CD4-positive, alpha-beta T cell treated with Interleukin-6 for 4 hours (primary cell): ENCODE data around the gene PHC2.

Experiments
- DNase-seq: peaks from one replicate; pipeline ENCODE4 v3.0.0-alpha.2; 2020; ENCODE audit warnings: mixed read lengths

Gene PHC2

DNA sequence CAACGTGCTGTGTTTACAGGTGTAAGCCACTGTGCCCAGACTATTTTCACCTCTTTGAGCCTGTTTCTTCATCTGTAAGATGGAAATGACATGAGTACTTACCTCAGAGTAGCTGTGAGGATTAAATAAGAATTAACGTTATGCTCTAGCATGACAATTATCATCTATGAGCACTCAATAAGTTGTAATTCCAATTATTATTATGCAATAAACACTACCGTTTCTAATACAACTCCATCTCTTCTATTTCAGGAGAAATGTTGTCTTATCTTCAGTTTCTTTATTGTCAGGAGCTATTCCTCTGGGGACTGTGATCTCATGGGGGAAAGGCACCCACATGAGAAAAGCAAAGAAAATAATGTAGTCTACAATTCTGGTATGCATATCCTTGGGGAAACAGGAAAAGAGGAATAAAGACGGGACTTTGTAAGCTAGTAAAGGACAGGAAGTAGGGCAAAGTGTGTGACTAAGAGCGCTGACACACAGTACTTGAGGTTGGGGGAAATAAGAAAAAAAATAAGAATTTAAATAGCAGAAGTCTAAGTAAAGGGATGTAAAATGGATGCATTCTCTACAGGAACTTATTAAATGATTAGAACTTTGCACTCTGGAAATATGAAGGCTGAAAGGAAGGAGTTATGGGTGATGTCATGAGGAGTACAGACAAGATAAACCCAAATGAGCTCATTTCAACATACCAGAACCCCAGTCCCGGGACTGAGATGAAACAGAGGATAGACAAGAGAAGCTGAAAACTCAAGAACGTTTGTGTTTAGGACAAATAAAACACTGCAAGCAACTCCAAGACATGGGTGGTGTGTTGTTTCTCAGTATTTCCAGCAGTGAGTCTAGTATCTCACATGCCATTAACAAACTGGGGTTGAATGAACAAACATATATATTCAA is 9.8 kb downstream of the PHC2 start:
- no peak for DNase-seq

DNA sequence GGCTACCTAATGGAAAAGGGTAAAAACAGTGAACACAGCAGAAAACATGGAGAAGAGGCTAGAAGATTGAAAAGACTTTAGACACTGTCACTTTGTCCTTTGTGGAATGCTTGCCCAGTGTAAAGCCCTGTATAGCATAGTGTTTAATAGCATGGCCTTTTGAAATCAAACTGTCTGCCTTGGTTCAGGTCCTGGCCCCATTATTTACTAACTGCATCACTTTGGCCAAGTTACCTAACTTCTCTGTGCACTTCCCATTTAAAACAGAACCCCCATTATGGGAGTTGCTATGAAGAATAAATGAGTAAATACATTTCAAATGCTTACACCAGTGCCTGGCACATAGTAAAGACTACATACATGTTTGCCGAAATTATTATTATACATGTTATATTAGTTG is 12.1 kb downstream of the PHC2 start:
- DNase-seq: no peak

DNA sequence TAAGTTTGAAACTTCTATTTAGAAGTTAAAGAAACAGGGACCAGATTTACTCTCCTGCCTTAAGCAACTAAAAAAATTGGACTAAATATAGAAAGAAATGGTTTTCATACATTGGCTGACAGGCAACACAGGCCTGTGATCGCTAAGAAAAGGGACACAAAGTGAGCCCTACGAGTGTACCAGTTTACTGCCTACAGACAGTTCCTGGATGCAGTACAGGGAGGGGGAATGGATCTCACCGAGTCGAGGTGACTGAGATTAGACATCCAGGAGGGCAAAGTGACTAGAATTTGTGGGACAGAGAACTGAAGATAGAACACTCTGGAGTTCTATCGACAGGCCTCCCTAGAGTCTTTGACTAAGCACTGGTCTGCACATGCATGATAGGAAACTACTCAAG is 16.0 kb downstream of the PHC2 start:
- no peak for DNase-seq

DNA sequence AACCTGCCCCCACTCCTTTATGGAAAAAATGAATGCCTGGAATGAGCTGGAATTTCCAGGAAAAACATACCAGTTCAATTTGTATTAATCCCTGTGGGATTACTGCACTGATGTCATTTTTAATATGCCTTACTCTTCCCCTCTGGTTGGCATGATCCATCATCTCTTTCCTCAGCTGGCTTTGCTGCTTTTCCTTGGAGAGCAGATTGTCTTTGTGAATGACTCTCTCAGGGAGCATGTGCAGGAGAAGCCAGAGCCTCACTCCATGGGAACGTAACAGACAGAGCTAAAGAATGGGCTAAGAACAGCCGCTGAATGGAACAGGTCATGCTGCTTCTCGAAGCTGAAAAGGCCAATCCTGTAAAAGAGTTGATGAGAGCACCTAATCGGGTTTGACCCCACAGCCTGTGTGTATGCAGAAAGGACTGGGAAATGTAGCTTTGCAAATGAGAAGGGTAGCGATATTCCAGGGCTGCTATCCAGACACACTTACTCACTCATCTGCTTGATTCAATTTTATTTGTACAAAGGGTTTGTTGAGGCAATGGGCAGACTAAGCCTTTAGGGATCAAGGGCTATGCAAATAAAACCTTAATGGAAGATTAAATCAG is 20.7 kb downstream of the PHC2 start:
- DNase-seq: no peak

DNA sequence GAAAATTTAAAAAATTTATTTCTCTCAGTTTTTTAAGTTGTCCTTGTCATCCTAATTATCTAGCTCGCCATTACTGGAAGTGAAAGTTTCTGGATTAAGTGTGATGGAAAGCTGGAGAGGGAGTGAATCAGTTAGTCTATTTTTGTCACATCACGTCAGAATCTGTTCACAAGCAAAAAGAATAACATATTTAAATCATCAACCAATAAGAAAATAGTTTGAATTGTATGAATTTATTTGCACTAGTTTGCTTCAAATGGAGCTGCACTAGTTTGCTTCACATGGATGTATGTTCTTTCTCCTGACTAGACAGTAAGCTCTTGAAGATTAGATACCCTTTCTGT is 22.8 kb downstream of the PHC2 start:
- no peak for DNase-seq

DNA sequence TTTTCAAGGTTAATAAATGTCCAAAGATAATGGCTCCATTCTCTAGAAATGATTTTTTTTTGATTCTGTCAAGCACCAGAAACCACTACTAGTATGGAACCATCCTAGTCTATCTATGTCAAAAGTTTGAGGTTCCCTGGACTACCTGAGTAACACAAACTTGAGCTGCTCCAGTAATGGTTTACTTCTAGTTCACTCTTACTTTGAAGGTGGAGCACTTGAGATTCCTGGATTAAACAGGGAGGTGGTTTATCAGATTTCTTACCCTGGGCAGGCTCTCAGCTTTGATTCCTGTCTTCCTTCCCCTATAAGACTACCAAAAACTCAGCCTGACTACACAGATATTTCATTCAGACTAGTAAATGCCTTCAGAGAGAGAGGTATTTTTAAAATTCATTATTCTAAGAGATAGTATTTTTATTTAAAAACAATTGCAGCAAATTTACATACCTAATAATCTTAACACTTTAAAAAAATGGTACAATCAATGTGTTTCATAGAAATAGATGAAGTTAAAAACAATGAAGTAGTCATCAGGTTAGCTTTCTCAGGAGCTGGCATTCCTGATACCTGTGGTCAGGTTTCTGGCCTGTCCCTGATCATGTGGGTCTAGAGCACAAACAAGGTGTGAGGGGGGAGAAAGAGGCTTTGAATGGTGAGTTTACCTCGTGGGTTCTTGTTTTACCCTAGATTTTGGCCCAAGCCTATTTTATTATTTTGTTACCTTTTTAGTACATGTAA is 23.4 kb downstream of the PHC2 start:
- DNase-seq: no peak

DNA sequence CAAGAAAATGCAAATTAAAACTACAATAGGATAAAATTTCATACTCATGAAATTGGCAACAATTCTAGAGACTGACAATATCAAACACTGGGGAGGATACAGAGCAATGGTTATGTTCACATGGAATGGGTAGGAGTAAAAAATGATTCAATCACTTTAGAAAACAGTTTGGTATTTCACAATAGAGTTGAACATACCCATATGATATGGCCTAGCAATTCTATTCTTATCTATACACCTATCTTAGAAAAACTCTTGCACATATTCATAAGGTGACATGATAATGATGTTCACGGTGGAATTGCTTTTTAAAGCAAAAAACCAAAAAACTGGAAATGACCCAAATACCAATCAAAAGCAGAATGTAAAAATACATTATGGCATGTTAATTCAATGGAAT is 28.7 kb downstream of the PHC2 start:
- DNase-seq: no peak

DNA sequence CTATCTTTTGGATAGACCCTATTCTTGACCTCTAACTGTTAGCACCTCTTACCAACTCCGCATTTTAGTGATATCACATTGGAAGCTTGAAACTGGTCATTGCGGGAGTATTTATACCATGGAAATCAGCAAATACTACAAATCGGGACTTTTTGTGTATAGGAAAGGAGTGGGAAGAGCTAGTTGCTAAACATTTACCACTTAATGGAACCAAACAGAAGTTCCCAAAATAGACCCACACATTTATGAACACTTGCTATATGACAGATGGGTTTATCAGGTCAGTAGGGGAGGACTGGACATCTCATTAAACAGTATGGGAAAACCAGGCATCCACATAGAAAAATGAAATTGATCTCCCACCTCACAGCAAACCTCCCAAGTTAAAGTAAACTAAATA is 29.4 kb downstream of the PHC2 start:
- no peak for DNase-seq

DNA sequence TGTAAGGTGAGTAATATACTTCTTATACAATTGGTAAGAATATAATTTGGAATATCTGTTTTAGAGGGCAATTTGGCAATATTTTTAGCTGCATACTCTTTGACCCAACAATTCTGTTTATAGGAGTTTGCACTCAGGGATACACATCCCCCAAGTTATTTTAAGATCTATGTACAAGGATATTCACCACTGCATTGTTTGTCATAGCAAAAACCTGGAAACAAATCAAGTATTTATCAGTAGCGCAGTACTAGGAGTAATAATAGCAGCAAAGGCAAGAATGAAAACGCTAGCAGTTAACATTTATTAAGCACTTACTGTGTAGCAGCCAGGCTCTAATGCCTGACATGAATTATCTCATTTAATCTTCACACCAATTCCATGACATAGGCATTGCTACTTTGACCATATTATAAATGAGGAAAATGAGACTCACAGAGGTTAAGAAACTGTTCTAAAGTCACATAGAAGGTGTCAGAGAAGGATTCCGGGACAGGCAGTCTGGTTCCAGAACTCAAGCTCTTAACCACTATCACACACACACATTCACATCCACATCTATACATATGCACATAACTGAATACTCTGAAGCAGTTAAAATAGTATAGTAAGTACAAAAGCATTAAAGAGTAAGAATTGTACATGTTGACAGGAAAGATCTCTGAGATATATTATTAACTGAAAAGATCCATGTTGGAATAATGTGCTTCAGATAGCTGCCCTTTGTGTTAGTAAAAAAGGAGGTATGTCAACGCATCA is 30.6 kb downstream of the PHC2 start:
- DNase-seq: no peak

DNA sequence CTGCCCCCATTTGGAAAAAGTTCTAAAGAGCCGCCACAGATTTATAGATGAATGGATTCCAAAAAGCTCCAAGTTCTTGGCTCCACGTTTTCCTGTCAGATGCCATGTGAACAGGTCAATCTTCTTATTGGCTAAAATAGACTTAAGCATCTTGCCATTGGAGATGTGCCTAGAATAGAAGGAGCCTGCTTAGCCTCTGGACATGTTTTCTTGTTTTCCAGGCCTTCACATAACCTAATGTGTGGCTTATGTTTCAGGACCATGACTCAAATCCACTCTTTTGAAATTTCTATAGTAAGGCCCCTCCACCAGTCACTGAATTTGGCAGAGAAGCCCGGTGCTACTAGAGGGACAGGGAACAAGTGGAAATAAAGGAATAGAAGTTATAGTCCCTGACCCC is 31.5 kb downstream of the PHC2 start:
- DNase-seq: no peak

DNA sequence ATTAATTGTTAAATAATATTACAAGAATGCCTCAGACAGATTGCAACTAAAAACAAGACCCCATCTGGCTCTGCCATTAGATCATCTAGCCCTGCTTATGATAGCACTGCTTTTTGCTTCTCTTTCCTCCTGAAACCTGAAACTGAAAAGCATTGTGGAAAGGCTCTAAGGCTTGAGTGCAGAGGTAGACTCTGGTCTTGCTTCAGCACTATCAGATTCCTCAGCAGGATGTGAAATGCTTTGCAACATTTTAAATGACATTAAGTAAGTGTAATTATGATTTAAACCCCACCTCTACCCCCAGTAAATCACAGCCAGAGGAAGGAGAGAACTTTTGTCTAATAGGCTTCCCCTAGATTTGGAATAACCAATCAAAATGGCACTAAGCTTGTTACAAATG is 32.9 kb downstream of the PHC2 start:
- no peak for DNase-seq

DNA sequence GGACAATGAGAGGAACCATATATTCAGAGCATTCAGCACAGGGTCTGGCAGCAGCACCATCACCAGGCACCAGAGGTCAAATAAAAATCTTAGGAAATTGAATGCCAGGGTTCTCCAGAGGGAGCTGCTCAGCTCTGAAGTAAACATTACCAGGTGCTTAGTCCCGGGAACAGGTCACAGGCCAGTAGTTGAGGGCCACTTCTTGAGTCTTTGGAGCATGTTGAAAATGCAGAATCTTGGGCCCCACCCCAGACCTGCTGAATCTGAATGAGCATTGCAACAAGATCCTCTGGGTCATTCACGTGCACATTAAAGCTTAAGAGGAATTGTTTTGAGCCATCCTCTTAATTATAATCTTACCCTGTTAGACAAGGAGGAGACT is 33.8 kb downstream of the PHC2 start:
- DNase-seq: no peak

DNA sequence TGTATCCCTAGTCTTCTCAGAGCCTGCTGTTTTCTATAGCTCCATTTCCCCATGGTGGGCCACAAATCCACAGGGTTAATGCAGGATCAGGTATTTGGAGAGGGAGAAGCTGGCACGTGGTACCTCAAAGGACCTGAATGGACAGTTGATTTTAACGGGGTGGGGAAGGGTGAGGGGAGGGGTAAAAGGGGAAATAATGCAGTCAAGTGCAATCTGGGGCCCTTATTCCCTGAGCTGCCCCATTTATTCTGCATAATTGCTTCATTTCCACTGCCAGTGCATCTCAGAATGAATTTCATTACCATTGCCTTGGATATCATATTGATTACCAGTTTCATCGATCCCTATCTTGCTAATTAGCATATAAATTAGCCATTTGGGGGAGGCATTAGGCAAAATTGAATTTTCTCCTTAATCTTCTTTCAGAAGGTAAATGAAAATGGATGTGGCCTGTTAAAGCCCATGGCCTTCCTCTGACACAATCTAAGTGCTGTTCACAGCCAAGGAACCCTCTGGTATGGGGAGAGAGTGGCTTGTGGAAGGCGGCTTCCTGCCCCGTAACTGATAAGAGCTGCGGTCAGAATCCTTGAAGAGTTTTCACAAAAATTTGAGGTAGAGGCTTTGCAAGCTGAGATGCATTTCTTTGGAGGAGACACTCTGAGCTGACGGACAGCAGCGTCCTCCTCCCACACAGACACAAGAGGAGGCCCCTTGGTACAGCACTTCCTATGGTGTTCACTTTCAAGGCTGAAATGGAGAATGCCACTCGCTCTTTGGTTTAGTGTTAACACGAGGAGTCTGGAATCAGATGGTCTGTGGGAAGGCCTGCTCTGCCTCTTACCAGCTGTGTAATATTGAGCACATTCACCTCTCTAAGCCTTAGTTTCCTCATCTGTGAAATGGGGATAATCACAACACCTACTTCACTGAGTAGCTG is 34.4 kb downstream of the PHC2 start:
- no peak for DNase-seq

DNA sequence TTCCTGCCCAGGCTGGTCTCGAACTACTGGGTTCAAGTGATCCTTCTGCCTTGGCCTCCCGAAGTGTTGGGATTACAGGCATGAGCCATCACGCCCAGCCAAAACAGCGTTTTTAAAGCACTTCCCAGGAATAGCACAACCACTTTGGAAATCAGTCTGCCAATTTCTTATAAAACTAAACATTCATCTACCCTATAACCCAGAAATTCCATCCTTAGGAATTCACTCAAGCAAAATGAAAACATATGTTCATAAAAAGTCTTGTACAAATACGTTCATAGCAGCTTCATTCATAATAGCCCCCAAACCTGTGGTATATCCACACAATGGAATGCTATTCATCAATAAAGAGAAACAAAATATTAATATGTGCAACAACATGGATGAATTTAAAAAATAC is 36.1 kb downstream of the PHC2 start:
- no peak for DNase-seq

DNA sequence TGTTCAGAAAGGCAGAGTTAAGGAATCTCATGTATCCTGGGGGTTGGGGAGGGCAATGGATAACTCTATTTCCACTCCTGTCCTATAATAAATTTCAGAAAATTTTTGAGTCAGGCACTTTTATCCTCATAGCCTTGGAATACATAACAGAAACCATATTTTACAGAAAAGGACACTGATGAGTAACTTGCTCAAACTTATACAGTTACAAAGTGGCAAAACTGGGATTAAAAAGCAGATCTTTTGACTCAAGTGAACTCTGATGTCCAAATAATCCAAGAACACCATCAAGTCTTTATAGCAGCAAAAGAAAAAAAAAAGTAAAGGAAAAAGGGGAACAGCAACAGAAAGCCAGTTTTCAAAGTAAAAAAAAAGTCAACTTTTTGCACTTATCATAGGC is 36.9 kb downstream of the PHC2 start:
- DNase-seq: no peak

DNA sequence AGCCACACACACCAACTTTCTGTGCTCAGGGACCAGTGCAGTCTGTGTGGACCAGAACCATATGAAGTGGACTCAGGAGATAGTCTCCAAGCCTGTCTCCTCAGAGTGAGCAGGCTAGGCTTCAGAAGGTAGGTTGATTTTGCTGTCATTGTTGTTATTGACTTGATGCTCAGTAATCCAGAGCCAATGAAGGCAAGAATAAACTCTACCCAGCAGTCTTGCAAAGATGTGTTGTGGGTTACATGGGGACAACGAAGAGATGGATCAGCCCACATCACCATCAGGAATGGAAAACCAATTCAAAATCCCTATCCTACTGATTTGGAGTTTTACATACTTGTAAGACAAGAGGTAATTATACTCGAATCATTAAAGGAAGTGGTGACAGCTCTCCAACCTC is 37.4 kb downstream of the PHC2 start:
- no peak for DNase-seq

DNA sequence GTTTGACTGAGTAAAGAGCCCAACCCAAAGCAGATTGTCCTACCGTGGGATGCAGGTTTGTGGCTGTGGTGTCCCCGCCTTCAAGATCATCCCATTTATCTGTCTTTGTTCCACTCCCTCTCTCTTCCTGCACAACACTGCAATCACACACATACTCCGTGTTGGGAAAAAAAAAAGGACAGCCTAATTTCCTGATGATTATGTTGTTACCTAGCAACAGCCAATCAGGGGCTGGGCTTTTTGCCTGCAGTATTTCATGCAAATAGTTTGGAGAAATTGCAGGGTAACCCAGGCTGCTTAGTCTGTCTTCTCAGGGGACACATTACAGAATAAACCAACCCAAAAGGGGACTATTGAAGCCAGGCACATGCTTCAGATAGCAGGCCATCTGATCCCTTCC is 38.3 kb downstream of the PHC2 start:
- no peak for DNase-seq

DNA sequence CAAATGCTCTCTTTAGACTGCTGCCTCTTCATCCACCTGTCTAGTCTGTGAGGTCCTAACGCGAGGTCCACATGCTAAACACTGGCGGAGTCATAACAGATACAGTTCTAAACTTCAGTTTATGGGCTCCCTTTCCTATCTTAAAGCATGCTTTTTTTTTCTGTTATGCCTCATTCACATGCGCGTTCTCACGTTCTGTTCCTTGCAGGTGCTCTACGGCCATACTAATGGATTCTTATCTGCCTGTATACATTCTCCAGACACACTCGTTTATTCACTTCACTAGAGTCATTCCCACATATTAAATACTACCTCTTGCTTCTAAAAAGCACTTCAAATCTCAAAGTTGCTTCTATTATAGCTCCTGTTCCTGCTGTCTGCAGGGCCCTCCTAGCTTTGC is 38.7 kb downstream of the PHC2 start:
- DNase-seq: no peak

DNA sequence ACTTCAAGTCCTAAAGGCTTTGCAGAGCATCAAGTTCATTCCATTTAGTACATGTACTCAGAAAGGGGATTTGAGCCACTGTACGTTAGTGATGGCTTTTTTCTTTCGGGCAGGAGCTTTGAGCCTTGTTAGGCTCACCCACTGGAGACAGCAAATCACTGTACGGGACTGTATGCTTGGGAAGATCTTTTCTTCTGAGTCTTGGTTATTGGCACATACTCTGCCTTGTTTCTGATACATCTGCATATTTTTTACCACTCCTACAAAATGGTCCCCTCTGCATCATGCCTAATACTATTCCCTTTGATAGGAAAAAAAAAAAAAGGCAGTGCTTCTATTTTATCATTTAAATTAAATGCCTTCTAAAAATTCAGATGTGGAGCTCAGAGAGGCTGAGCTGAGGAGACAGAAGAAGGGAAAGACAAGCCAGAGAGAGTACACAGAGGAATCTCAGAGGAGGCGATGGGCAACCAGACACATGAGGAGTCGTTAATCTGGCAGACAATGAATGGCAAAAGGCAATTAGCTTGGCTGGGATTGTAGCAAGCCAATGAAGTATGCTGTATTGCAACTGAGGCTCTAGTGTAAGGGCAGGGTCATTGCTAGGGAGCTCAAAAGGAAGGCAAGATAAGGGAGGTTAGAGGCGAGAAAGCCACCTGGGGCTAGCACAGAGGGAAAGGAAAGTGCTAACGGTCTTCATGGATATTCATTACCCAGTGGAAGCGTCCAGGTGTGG is 39.4 kb downstream of the PHC2 start:
- DNase-seq: no peak

DNA sequence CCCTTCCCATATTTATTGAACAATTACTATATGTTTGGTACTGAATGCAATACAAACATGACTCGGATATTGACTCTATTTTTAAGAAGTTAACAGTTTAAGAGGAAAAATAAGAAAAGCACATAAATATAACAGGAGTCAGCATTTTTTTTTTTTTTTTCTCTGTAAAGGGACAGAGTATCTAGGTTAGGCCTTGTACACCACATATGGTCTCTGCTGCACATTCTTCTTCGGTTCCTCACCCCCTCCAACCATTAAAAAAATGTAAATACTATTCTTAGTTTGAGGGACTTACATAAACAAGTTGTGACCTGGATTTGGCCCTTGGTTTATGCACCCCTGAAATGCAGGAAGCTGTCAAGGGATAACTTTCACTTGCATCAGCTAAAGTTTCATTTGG is 40.4 kb downstream of the PHC2 start:
- DNase-seq: no peak
